HepG2 (cell line): Measurements from ENCODE around the gene MGLL. TPM values are rescaled to one million over a fixed set of nuclear protein-coding genes. Genes with fewer than 3 reads are reported as not detected.

ENCODE experiments used
- ATAC-seq: fragments of 200-7000 bp; cut with Tn5 transposase; 3 replicates; pipeline ENCODE4 v1.9.1; 2020; ENCODE audit warnings: mild to moderate bottlenecking, moderate library complexity
- BruUV-seq: library from RNA; stranded (reverse); fragments of 400-500 nt; replicated peaks from 2 replicates; lab custom pipeline; 2021; lab: Mats Ljungman, UMichigan
- CTCF ChIA-PET: fragments of 300-600 bp; formaldehyde crosslinking; extraction: SDS; loops from one replicate; lab custom pipeline; 2021; ENCODE audit warnings: low total read pairs, inconsistent platforms, low intra/inter-chr PET ratio; lab: Yijun Ruan, JAX
- POLR2A ChIA-PET: fragments of 350-600 bp; sonication (Branson Sonifier 250); formaldehyde crosslinking; loops from one replicate; lab custom pipeline; 2020; ENCODE audit warnings: antibody characterized with exemption, inconsistent platforms; lab: Yijun Ruan, JAX
- DNase-seq: peaks from one replicate; pipeline ENCODE4 v3.0.0-alpha.2; 2015; ENCODE audit warnings: low spot score
- FAIRE-seq: peaks from 3 replicates; lab custom pipeline; 2011; peaks lifted over from hg19 to GRCh38; lab: Jason Lieb, UNC
- H2AFZ ChIP-seq: one replicate; pipeline ENCODE4 v1.6.1; 2011; ENCODE audit warnings: low read length, inconsistent platforms
- H3K27ac ChIP-seq: fragments of 300-600 bp; 3 replicates; pipeline ENCODE4 v1.8.0; 2011; ENCODE audit warnings: mixed run types, mild to moderate bottlenecking, mixed read lengths, low read length, inconsistent platforms; ENCODE audit not compliant: insufficient read depth; ENCODE audit errors: extremely low read length
- H3K27me3 ChIP-seq, 2 experiments: fragments of 200-600 bp in 1 of 2; 2 replicates in 1 of 2; 3 replicates in 1 of 2; pipeline versions ENCODE4 v1.6.0 to v1.8.0; 2011; ENCODE audit warnings: low read length in 2 of 2, mild to moderate bottlenecking in 2 of 2, moderate library complexity in 2 of 2, inconsistent platforms in 1 of 2; ENCODE audit not compliant: insufficient read depth in 2 of 2, control insufficient read depth in 1 of 2
- H3K36me3 ChIP-seq, 2 experiments: fragments of 200-600 bp in 1 of 2; replicated peaks in 1 of 2; 2 replicates in 1 of 2; 3 replicates in 1 of 2; pipeline versions ENCODE4 v1.5.1 to v1.8.0; 2011; ENCODE audit warnings: low read length in 2 of 2, inconsistent platforms in 1 of 2; ENCODE audit not compliant: insufficient read depth in 2 of 2, control insufficient read depth in 1 of 2
- H3K4me1 ChIP-seq: 2 replicates; pipeline ENCODE4 v1.5.1; 2012; ENCODE audit warnings: low read length, inconsistent platforms; ENCODE audit not compliant: insufficient read depth
- H3K4me2 ChIP-seq: 2 replicates; pipeline ENCODE4 v1.6.0; 2011; ENCODE audit warnings: low read depth, low read length, inconsistent platforms
- H3K4me3 ChIP-seq, 3 experiments: fragments of 200-600 bp in 1 of 3; sonication (generic), shearing (Covaris generic) in 1 of 3; replicated peaks in 1 of 3; 2 replicates each; pipeline ENCODE4 v1.5.1; 2011 to 2016; ENCODE audit warnings: low read length in 3 of 3, inconsistent platforms in 2 of 3, low read depth in 2 of 3, mild to moderate bottlenecking in 2 of 3, control low read depth in 1 of 3, mixed read lengths in 1 of 3; ENCODE audit not compliant: insufficient read depth in 1 of 3
- H3K79me2 ChIP-seq: one replicate; pipeline ENCODE4 v1.6.1; 2011; ENCODE audit warnings: low read length, inconsistent platforms; ENCODE audit not compliant: insufficient read depth
- H3K9ac ChIP-seq: 2 replicates; pipeline ENCODE4 v1.6.0; 2011; ENCODE audit warnings: mild to moderate bottlenecking, low read depth, low read length, inconsistent platforms; ENCODE audit not compliant: insufficient read depth
- H3K9me3 ChIP-seq: 2 replicates; pipeline ENCODE4 v1.5.1; 2012; ENCODE audit warnings: mild to moderate bottlenecking, low read length
- H4K20me1 ChIP-seq: 2 replicates; pipeline ENCODE4 v1.6.0; 2011; ENCODE audit warnings: inconsistent platforms, mild to moderate bottlenecking, low read length, moderate library complexity; ENCODE audit not compliant: insufficient read depth
- ARNTL ChIP-seq: sonication (generic); formaldehyde crosslinking; IDR thresholded peaks from 2 replicates; pipeline ENCODE4 v1.4.0; 2020; ENCODE audit warnings: mild to moderate bottlenecking, missing genetic modification reagents
- BHLHE40 ChIP-seq: IDR thresholded peaks from 2 replicates; pipeline ENCODE4 v1.6.1; 2011; ENCODE audit warnings: low read length, improper control_type of control experiment
- DMAP1 ChIP-seq: IDR thresholded peaks from 2 replicates; pipeline ENCODE4 v1.6.1; 2016
- FOXA3 ChIP-seq: IDR thresholded peaks from 2 replicates; pipeline ENCODE4 v1.6.1; 2016; ENCODE audit warnings: missing genetic modification reagents, missing compliant biosample characterization
- HDAC6 ChIP-seq: fragments of 200-600 bp; sonication (generic); IDR thresholded peaks from 2 replicates; pipeline ENCODE4 v1.7.0; 2017; ENCODE audit warnings: mild to moderate bottlenecking, antibody characterized with exemption, low read length, low read depth
- HMGA1 ChIP-seq: sonication (generic); formaldehyde crosslinking; conservative IDR thresholded peaks from 2 replicates; pipeline ENCODE4 v1.4.0; 2020; ENCODE audit warnings: missing genetic modification reagents
- MLX ChIP-seq: IDR thresholded peaks from 2 replicates; pipeline ENCODE4 v1.6.1; 2016
- NPAS2 ChIP-seq: sonication (generic); formaldehyde crosslinking; IDR thresholded peaks from 2 replicates; pipeline ENCODE4 v1.8.0; 2022; ENCODE audit warnings: mild to moderate bottlenecking, missing genetic modification reagents, borderline replicate concordance
- POGK ChIP-seq: sonication (generic); formaldehyde crosslinking; conservative IDR thresholded peaks from 2 replicates; pipeline ENCODE4 v1.8.0; 2022; ENCODE audit warnings: mild to moderate bottlenecking, moderate library complexity, missing genetic modification reagents
- SP5 ChIP-seq: IDR thresholded peaks from 2 replicates; pipeline ENCODE4 v1.6.1; 2016; ENCODE audit warnings: low read depth, borderline replicate concordance
- TCF7 ChIP-seq: sonication (generic); IDR thresholded peaks from 2 replicates; pipeline ENCODE4 v1.6.1; 2016; ENCODE audit warnings: antibody characterized with exemption, low read depth
- ZBTB1 ChIP-seq: sonication (generic); formaldehyde crosslinking; IDR thresholded peaks from 2 replicates; pipeline ENCODE4 v1.4.0; 2020; ENCODE audit warnings: missing genetic modification reagents, borderline replicate concordance
- ZBTB7A ChIP-seq: sonication (generic); formaldehyde crosslinking; IDR thresholded peaks from 2 replicates; pipeline ENCODE4 v1.8.0; 2022; ENCODE audit warnings: mild to moderate bottlenecking, missing genetic modification reagents
- ZNF687 ChIP-seq: sonication (generic); formaldehyde crosslinking; IDR thresholded peaks from 2 replicates; pipeline ENCODE4 v1.5.1; 2020; ENCODE audit warnings: mild to moderate bottlenecking, missing genetic modification reagents, moderate library complexity
- ZNF761 ChIP-seq: sonication (generic); formaldehyde crosslinking; conservative IDR thresholded peaks from 2 replicates; pipeline ENCODE4 v1.4.0; 2020; ENCODE audit warnings: mild to moderate bottlenecking, missing genetic modification reagents
- WGBS: methylation state at CpG from one replicate; pipeline ENCODE4 v1.1.6; 2017; ENCODE audit warnings: low lambda C conversion rate; 5-methylcytosine and 5-hydroxymethylcytosine counted together
- in situ Hi-C: cut with HindIII; loops from 2 replicates; pipeline ENCODE4 v1.10.0; 2017; ENCODE audit warnings: low pct_unique_long_range_greater_than_20kb; ENCODE audit not compliant: extremely low pct_ligation_motif_present
- intact Hi-C: fragments of 100-400 bp; cut with micrococcal nuclease; formaldehyde crosslinking; loops from one replicate; pipeline ENCODE4 v1.10.0; 2022; ENCODE audit not compliant: unreplicated experiment
- polyA plus RNA-seq, 8 experiments: library from polyadenylated mRNA; depleted of rRNA in 3 of 8; stranded (reverse) in 7 of 8; unstranded in 1 of 8; fragments of >200 nt; fragmentation: Illumina TruSeq in 4 of 8; extraction: Trizol in 4 of 8; gene quantifications; 2 replicates each; pipeline versions ENCODE4 v1.2.1 to v1.2.3, GENCODE V29; 2011 to 2016; ENCODE audit warnings: low read depth in 4 of 8, missing spikeins in 1 of 8, mixed read lengths in 1 of 8; ENCODE audit not compliant: insufficient read depth in 1 of 8
- total RNA-seq, 5 experiments: library from RNA; depleted of rRNA; stranded (reverse); fragments of >200 nt; fragmentation: Illumina TruSeq; extraction: Trizol; gene quantifications; 2 replicates each; pipeline ENCODE4 v1.2.3, GENCODE V29; 2016; ENCODE audit warnings: low read depth in 1 of 5

MGLL gene
- total and polyA plus RNA-seq, 2 of the 13 experiments (the other 11 are each of a cell fraction or from before 2014, with no cell fraction given), result not detected

GRCh38 chr3:127673191-127674100 is 148.9 kb downstream of the MGLL start (continued):
- TF ChIP-seq BHLHE40, result no peak
- TF ChIP-seq ZBTB7A (CRISPR knock-in tag), result 0 out of 2 replicates have a peak, but pooled peaks have one; percentile 29
- TF ChIP-seq SP5 (CRISPR knock-in tag), result 0 out of 2 replicates have a peak, but pooled peaks have one; percentile 11
- TF ChIP-seq ZNF687, result peak; percentile 3; the same call in 1 of the 2 replicates
- TF ChIP-seq TCF7, result no peak
- no peak for TF ChIP-seq HMGA1

- CTCF ChIA-PET, result no interaction called here
- WGBS, result 0% methylated on average over 2 of the region's 102 CpGs
- DNase-seq (peak; percentile 53), FAIRE-seq (no peak), ATAC-seq (peak; percentile 85)
- Histone ChIP-seq H3K27me3 (peaks cover 0 to 4% of the 10 kb centered on the region in 2 experiments; a peak in 1 of 5 replicates), H2AFZ (no peak within 1 kb of the TSS), H3K4me3 (peak within 1 kb of the TSS; percentile 69 to 78 (median 78)), H3K4me1 (peaks cover 19% of the 10 kb centered on the region), H3K27ac (peak within 1 kb of the TSS; percentile 49), H3K79me2 (no peaks in the 10 kb centered on the region), H4K20me1 (no peaks in the 10 kb centered on the region), H3K36me3 (no peaks in the 10 kb centered on the region), H3K9me3 (no peaks in the 10 kb centered on the region), H3K9ac (peak within 1 kb of the TSS; percentile 83), H3K4me2 (peak within 1 kb of the TSS; percentile 76)
- BruUV-seq, result TSS peak; percentile 94
- intact Hi-C loops, result no loop called here
- in situ Hi-C loops, result no loop called here
- POLR2A ChIA-PET, result no interaction called here
- TF ChIP-seq FOXA3 (CRISPR knock-in tag), result peak; percentile 42; the same call in 1 of the 2 replicates
- TF ChIP-seq ZNF761 (CRISPR knock-in tag), result no peak
- 0 out of 2 replicates have a peak, but pooled peaks have one; percentile 26 for TF ChIP-seq DMAP1
- TF ChIP-seq POGK (CRISPR knock-in tag), result 0 out of 2 replicates have a peak, but pooled peaks have one; percentile 1
- TF ChIP-seq ZBTB1 (CRISPR knock-in tag), result no peak
- no peak for TF ChIP-seq HDAC6
- TF ChIP-seq ARNTL (CRISPR knock-in tag), result no peak
- TF ChIP-seq NPAS2 (CRISPR knock-in tag), result no peak
- no peak for TF ChIP-seq MLX (CRISPR knock-in tag)
These were observed 149.7 kb downstream of the MGLL start, which contains the start of gene ABTB1 for GRCh38 chr3:127672429-127673190. Gene ABTB1, plus strand, starts transcription at chr3:127672952. Its CDS starts 74 bp downstream, at chr3:127673026.
